H1 (cell line): ENCODE data around the gene DYNLRB1. TPM values are rescaled to one million over a fixed set of nuclear protein-coding genes. Genes with fewer than 3 reads are reported as not detected.

Experiments
- CTCF ChIA-PET: fragments of 300-600 bp; sonication (Branson Sonifier 250); formaldehyde crosslinking; loops from one replicate; lab custom pipeline; 2021; ENCODE audit not compliant: partially characterized antibody; lab: Charles Lee
- POLR2A ChIA-PET: fragments of 300-600 bp; sonication (Branson Sonifier 250); formaldehyde crosslinking; loops from one replicate; lab custom pipeline; 2021; ENCODE audit warnings: inconsistent platforms; ENCODE audit not compliant: partially characterized antibody; lab: Charles Lee
- DNase-seq, 2 experiments: peaks; one replicate each; pipeline versions ENCODE4 v3.0.0 to v3.0.0-alpha.2; 2010 to 2022; ENCODE audit warnings: low spot score in 2 of 2, low read depth in 1 of 2, mixed read lengths in 1 of 2
- FAIRE-seq: peaks from 2 replicates; lab custom pipeline; 2011; peaks lifted over from hg19 to GRCh38; lab: Jason Lieb, UNC
- H2AFZ ChIP-seq: 2 replicates; pipeline ENCODE4 v1.8.1; 2012; ENCODE audit warnings: low read length, inconsistent platforms
- H2AK5ac ChIP-seq: 2 replicates; pipeline ENCODE4 v1.6.1; 2013; ENCODE audit warnings: low read depth, low read length
- H2BK120ac ChIP-seq: replicated peaks from 2 replicates; pipeline ENCODE3; 2013; ENCODE audit warnings: low read depth, low read length, inconsistent platforms
- H2BK12ac ChIP-seq: 2 replicates; pipeline ENCODE4 v1.6.1; 2013; ENCODE audit warnings: low read depth, low read length
- H2BK15ac ChIP-seq: 2 replicates; pipeline ENCODE4 v1.6.1; 2013; ENCODE audit warnings: low read length
- H2BK20ac ChIP-seq: 2 replicates; pipeline ENCODE4 v1.6.1; 2013; ENCODE audit warnings: low read length
- H2BK5ac ChIP-seq: 2 replicates; pipeline ENCODE4 v1.6.1; 2013; ENCODE audit warnings: low read depth, low read length
- H3K14ac ChIP-seq: 2 replicates; pipeline ENCODE4 v1.6.1; 2013; ENCODE audit warnings: inconsistent platforms; ENCODE audit not compliant: insufficient read length
- H3K18ac ChIP-seq: 2 replicates; pipeline ENCODE4 v1.6.1; 2013; ENCODE audit warnings: low read length; ENCODE audit errors: extremely low read depth
- H3K23ac ChIP-seq: 2 replicates; pipeline ENCODE4 v1.6.1; 2013; ENCODE audit warnings: inconsistent platforms; ENCODE audit not compliant: insufficient read length
- H3K23me2 ChIP-seq: 2 replicates; pipeline ENCODE4 v1.6.1; 2013; ENCODE audit warnings: low read depth, low read length
- H3K27ac ChIP-seq: 2 replicates; pipeline ENCODE4 v1.6.1; 2011; ENCODE audit warnings: low read depth, low read length, inconsistent platforms
- H3K27me3 ChIP-seq, 4 experiments: replicated peaks in 1 of 4; 1 replicate in 1 of 4; 2 replicates in 3 of 4; pipeline versions ENCODE4 v1.6.1 to v1.8.1; 2011 to 2013; ENCODE audit warnings: low read length in 3 of 4, mild to moderate bottlenecking in 3 of 4, inconsistent platforms in 2 of 4, mixed read lengths in 2 of 4, moderate library complexity in 1 of 4; ENCODE audit not compliant: control insufficient read depth in 3 of 4, insufficient read depth in 3 of 4; ENCODE audit errors: extremely low read depth in 1 of 4
- H3K36me3 ChIP-seq, 4 experiments: 2 replicates each; pipeline versions ENCODE4 v1.6.1 to v1.8.1; 2011 to 2013; ENCODE audit warnings: mild to moderate bottlenecking in 4 of 4, low read length in 3 of 4, moderate library complexity in 2 of 4, control low read depth in 1 of 4, inconsistent platforms in 1 of 4; ENCODE audit not compliant: insufficient read depth in 4 of 4, control insufficient read depth in 2 of 4
- H3K4ac ChIP-seq: replicated peaks from 2 replicates; pipeline ENCODE3; 2013; ENCODE audit warnings: low read length, low read depth, mixed read lengths, inconsistent platforms; ENCODE audit not compliant: insufficient read length
- H3K4me1 ChIP-seq, 4 experiments: replicated peaks in 1 of 4; 1 replicate in 1 of 4; 2 replicates in 3 of 4; pipeline versions ENCODE4 v1.6.1 to v1.8.1; 2011 to 2013; ENCODE audit warnings: low read length in 3 of 4, inconsistent platforms in 2 of 4, mixed read lengths in 1 of 4; ENCODE audit not compliant: insufficient read depth in 4 of 4, control insufficient read depth in 3 of 4
- H3K4me2 ChIP-seq, 2 experiments: 2 replicates each; pipeline versions ENCODE4 v1.6.1 to v1.8.1; 2011 to 2013; ENCODE audit warnings: low read depth in 2 of 2, low read length in 2 of 2, control low read depth in 1 of 2, inconsistent platforms in 1 of 2, mild to moderate bottlenecking in 1 of 2; ENCODE audit not compliant: insufficient read depth in 1 of 2
- H3K4me3 ChIP-seq, 4 experiments: fragments of 200-600, 300-600 bp in 1 of 4; sonication (generic), shearing (Covaris generic), sonication (Bioruptor Twin) in 1 of 4; 2 replicates each; pipeline versions ENCODE4 v1.5.1 to v1.8.1; 2011 to 2016; ENCODE audit warnings: low read length in 4 of 4, low read depth in 3 of 4, control low read depth in 2 of 4, inconsistent platforms in 2 of 4, mild to moderate bottlenecking in 2 of 4, mixed read lengths in 1 of 4, moderate library complexity in 1 of 4; ENCODE audit not compliant: insufficient read depth in 2 of 4; ENCODE audit errors: extremely low read depth in 1 of 4
- H3K56ac ChIP-seq: replicated peaks from 2 replicates; pipeline ENCODE3; 2013; ENCODE audit warnings: low read depth, mild to moderate bottlenecking, mixed read lengths, low read length, inconsistent platforms; ENCODE audit not compliant: insufficient read length
- H3K79me1 ChIP-seq: 2 replicates; pipeline ENCODE4 v1.6.1; 2013; ENCODE audit warnings: low read depth, low read length, control low read depth
- H3K79me2 ChIP-seq, 2 experiments: 2 replicates each; pipeline versions ENCODE4 v1.6.1 to v1.8.1; 2012 to 2013; ENCODE audit warnings: low read length in 2 of 2, mild to moderate bottlenecking in 2 of 2, inconsistent platforms in 1 of 2; ENCODE audit not compliant: insufficient read depth in 2 of 2, control insufficient read depth in 1 of 2
- H3K9ac ChIP-seq, 4 experiments: replicated peaks in 1 of 4; 1 replicate in 1 of 4; 2 replicates in 3 of 4; pipeline versions ENCODE4 v1.6.1 to v1.8.1; 2011 to 2013; ENCODE audit warnings: low read depth in 3 of 4, low read length in 3 of 4, control low read depth in 2 of 4, mild to moderate bottlenecking in 2 of 4, moderate library complexity in 2 of 4, inconsistent platforms in 1 of 4; ENCODE audit errors: extremely low read depth in 1 of 4
- H3K9me3 ChIP-seq, 2 experiments: 2 replicates each; pipeline versions ENCODE4 v1.6.1 to v1.8.1; 2012 to 2013; ENCODE audit warnings: mild to moderate bottlenecking in 2 of 2, moderate library complexity in 2 of 2, control low read depth in 1 of 2, inconsistent platforms in 1 of 2, low read depth in 1 of 2, low read length in 1 of 2, mixed read lengths in 1 of 2; ENCODE audit not compliant: insufficient read depth in 2 of 2
- H4K20me1 ChIP-seq, 2 experiments: replicated peaks in 1 of 2; 2 replicates each; pipeline versions ENCODE3 to v1.8.1; 2011 to 2013; ENCODE audit warnings: inconsistent platforms in 2 of 2, low read length in 2 of 2, mild to moderate bottlenecking in 1 of 2; ENCODE audit not compliant: insufficient read depth in 2 of 2, control insufficient read depth in 1 of 2
- H4K5ac ChIP-seq: 2 replicates; pipeline ENCODE4 v1.6.1; 2013; ENCODE audit warnings: low read length, low read depth, mixed read lengths, inconsistent platforms; ENCODE audit not compliant: insufficient read length
- H4K8ac ChIP-seq: 2 replicates; pipeline ENCODE4 v1.8.0; 2013; ENCODE audit warnings: mild to moderate bottlenecking, moderate library complexity, low read length, inconsistent platforms; ENCODE audit not compliant: insufficient read depth; ENCODE audit errors: extremely low read depth
- H4K91ac ChIP-seq: replicated peaks from 2 replicates; pipeline ENCODE3; 2013; ENCODE audit warnings: low read length, mixed read lengths, inconsistent platforms; ENCODE audit not compliant: insufficient read length
- BRCA1 ChIP-seq: IDR thresholded peaks from 2 replicates; pipeline ENCODE4 v1.6.1; 2012; ENCODE audit warnings: low read depth, low read length, improper control_type of control experiment
- CBX5 ChIP-seq: fragments of 300-800, 300-1000 bp; sonication (generic); IDR thresholded peaks from 2 replicates; pipeline ENCODE4 v1.7.1; 2016; ENCODE audit warnings: antibody characterized with exemption, low read length, low read depth
- CTCF ChIP-seq, 3 experiments: IDR thresholded peaks; 1 replicate in 2 of 3; 2 replicates in 1 of 3; pipeline versions ENCODE4 v1.5.1 to v1.6.1; 2011; ENCODE audit warnings: low read length in 3 of 3, mild to moderate bottlenecking in 3 of 3, inconsistent platforms in 2 of 3, low read depth in 1 of 3, moderate library complexity in 1 of 3; ENCODE audit not compliant: insufficient read depth in 1 of 3; ENCODE audit errors: control extremely low read depth in 1 of 3
- GABPA ChIP-seq: IDR thresholded peaks from 2 replicates; pipeline ENCODE4 v1.6.1; 2011; ENCODE audit warnings: mild to moderate bottlenecking, low read length, moderate library complexity, borderline replicate concordance; ENCODE audit not compliant: insufficient read depth
- RAD21 ChIP-seq, 2 experiments: IDR thresholded peaks in 1 of 2; conservative IDR thresholded peaks in 1 of 2; 2 replicates each; pipeline ENCODE4 v1.6.1; 2011; ENCODE audit warnings: low read depth in 2 of 2, low read length in 2 of 2, improper control_type of control experiment in 1 of 2, inconsistent platforms in 1 of 2, mild to moderate bottlenecking in 1 of 2, moderate library complexity in 1 of 2
- USF2 ChIP-seq: IDR thresholded peaks from 2 replicates; pipeline ENCODE4 v1.6.1; 2011; ENCODE audit warnings: low read length, improper control_type of control experiment
- WGBS, 2 experiments: shearing (Covaris generic) in 1 of 2; methylation state at CpG; one replicate each; pipeline versions ENCODE4 v1.1.6 to v1.1.7; 2013 to 2015; ENCODE audit warnings: low lambda C conversion rate in 2 of 2, mixed read lengths in 2 of 2, inconsistent platforms in 1 of 2, low coverage in 1 of 2, missing lambda C conversion rate in 1 of 2; ENCODE audit not compliant: insufficient replicate concordance in 2 of 2, insufficient coverage in 1 of 2, insufficient read length in 1 of 2; ENCODE audit errors: extremely low coverage in 1 of 2, missing lambda C conversion rate in 1 of 2; 5-methylcytosine and 5-hydroxymethylcytosine counted together
- polyA plus RNA-seq, 7 experiments: library from polyadenylated mRNA; depleted of rRNA in 3 of 7; stranded (reverse) in 5 of 7; unstranded in 2 of 7; fragments of >200 nt in 5 of 7; fragments of 200-250 nt in 2 of 7; gene quantifications; 1 replicate in 5 of 7; 2 replicates in 1 of 7; 4 replicates in 1 of 7; pipeline versions ENCODE4 v1.2.1 to v1.2.3, GENCODE V29; 2011 to 2013; ENCODE audit warnings: missing spikeins in 2 of 7, mixed read lengths in 2 of 7
- total RNA-seq: library from RNA; stranded (reverse); fragmentation: NEBNext Ultra II Directional; extraction: Animal tissue kit (Norgen Biotek cat#: 25700); gene quantifications from 2 replicates; pipeline ENCODE4 v1.2.1, GENCODE V29; 2021

DYNLRB1 gene
- total and polyA plus RNA-seq, 2 of the 8 experiments (the other 6 are each of a cell fraction or from before 2014, with no cell fraction given), result 109 to 214 TPM

GRCh38 chr20:34525709-34526416, 9.6 kb downstream of the DYNLRB1 start:
- ChIA-PET CTCF (interaction anchor here (0.7 to 5.9 kb wide), 5 partner anchors 8 to 213 kb away, joined by 3 to 50 read pairs (median 4); no protein-coding TSS in a partner anchor), POLR2A (interaction anchor here (1.4 to 1.5 kb wide), 2 partner anchors 9 to 223 kb away, joined by 4 read pairs; partner anchors contain the start of gene AHCY)
- H3K23ac ChIP-seq, result no peak overlapping the region
- no peak overlapping the region for H3K18ac ChIP-seq
- H2BK120ac ChIP-seq, result no peak overlapping the region
- no peak overlapping the region for H4K5ac ChIP-seq
- no peak overlapping the region for H3K9ac ChIP-seq
- H2BK20ac ChIP-seq, result no peak overlapping the region
- no peak overlapping the region for H2BK15ac ChIP-seq
- 91% methylated on average over 14 of the region's 14 CpGs; no CpG with 5 or more reads in 1 of the 2 experiments for WGBS, 2 experiments
- peaks cover 0 to 50% of the 10 kb centered on the region in 2 experiments; a peak in 3 of 4 replicates for H3K79me2 ChIP-seq
- H3K9me3 ChIP-seq, result no peaks in the 10 kb centered on the region
- H2BK5ac ChIP-seq, result no peak overlapping the region
- no peaks in the 10 kb centered on the region for H3K27me3 ChIP-seq
- no peak overlapping the region for H3K4me3 ChIP-seq
- H4K8ac ChIP-seq, result no peak overlapping the region
- no peak overlapping the region for H3K27ac ChIP-seq
- H3K4me2 ChIP-seq, result no peak overlapping the region
- DNase-seq (no peak), FAIRE-seq (no peak)
- peaks cover 17 to 24% of the 10 kb centered on the region in 2 experiments for H4K20me1 ChIP-seq
- H3K4me1 ChIP-seq, result peaks cover 0 to 4% (median 3%) of the 10 kb centered on the region in 4 experiments; a peak in 3 of 7 replicates
- no peak overlapping the region for H2AFZ ChIP-seq
- H3K56ac ChIP-seq, result no peak overlapping the region
- peaks cover 14% of the 10 kb centered on the region for H3K79me1 ChIP-seq
- H2AK5ac ChIP-seq, result no peak overlapping the region
- H3K4ac ChIP-seq, result no peak overlapping the region
- no peak overlapping the region for H4K91ac ChIP-seq
- H3K14ac ChIP-seq, result no peak overlapping the region
- peaks cover 8 to 33% (median 20%) of the 10 kb centered on the region in 4 experiments for H3K36me3 ChIP-seq
- no peak overlapping the region for H2BK12ac ChIP-seq
- H3K23me2 ChIP-seq, result no peaks in the 10 kb centered on the region
- TF ChIP-seq GABPA (no peak), BRCA1 (no peak), CTCF (IDR thresholded peaks at IDR 0.05; ENCODE audit: control extremely low read depth in 1 of 3, insufficient read depth in 1 of 3, low read depth in 1 of 3, low read length in 3 of 3) (no peak), USF2 (no peak), CBX5 (no peak), RAD21 (IDR thresholded peaks at IDR 0.05 in 1 of 2, conservative IDR thresholded peaks at IDR 0.05 in 1 of 2; ENCODE audit: low read depth in 2 of 2, low read length in 2 of 2) (no peak)
